Ishikawa (cell line): ENCODE measurements around the gene HDAC9.

ENCODE experiments used
- CEBPB ChIP-seq: IDR thresholded peaks from 2 replicates; pipeline ENCODE4 v1.6.1; 2012
- EGR1 ChIP-seq: IDR thresholded peaks from 2 replicates; pipeline ENCODE4 v1.6.1; 2012
- EP300 ChIP-seq: IDR thresholded peaks from 2 replicates; pipeline ENCODE4 v1.6.1; 2012; ENCODE audit warnings: borderline replicate concordance
- FOXM1 ChIP-seq: IDR thresholded peaks from 2 replicates; pipeline ENCODE4 v1.6.1; 2012; ENCODE audit warnings: low read depth, borderline replicate concordance
- NFIC ChIP-seq: IDR thresholded peaks from 2 replicates; pipeline ENCODE4 v1.6.1; 2012
- RAD21 ChIP-seq: IDR thresholded peaks from 2 replicates; pipeline ENCODE4 v1.6.1; 2012; ENCODE audit warnings: low read depth
- TAF1 ChIP-seq: IDR thresholded peaks from 2 replicates; pipeline ENCODE4 v1.6.1; 2012; ENCODE audit warnings: low read depth, mild to moderate bottlenecking
- TCF12 ChIP-seq: IDR thresholded peaks from 2 replicates; pipeline ENCODE4 v1.6.1; 2012; ENCODE audit warnings: low read depth
- YY1 ChIP-seq: IDR thresholded peaks from 2 replicates; pipeline ENCODE4 v1.6.1; 2012; ENCODE audit warnings: low read depth
- ZBTB7A ChIP-seq: IDR thresholded peaks from 2 replicates; pipeline ENCODE4 v1.6.1; 2012; ENCODE audit warnings: low read depth
- TF ChIP-seq, protein P1 (sequence below): IDR thresholded peaks from 2 replicates; pipeline ENCODE4 v1.6.1; 2012; ENCODE audit warnings: low read depth, mild to moderate bottlenecking
- TF ChIP-seq, protein P2 (sequence below): IDR thresholded peaks from 2 replicates; pipeline ENCODE4 v1.6.1; 2012

DNA sequence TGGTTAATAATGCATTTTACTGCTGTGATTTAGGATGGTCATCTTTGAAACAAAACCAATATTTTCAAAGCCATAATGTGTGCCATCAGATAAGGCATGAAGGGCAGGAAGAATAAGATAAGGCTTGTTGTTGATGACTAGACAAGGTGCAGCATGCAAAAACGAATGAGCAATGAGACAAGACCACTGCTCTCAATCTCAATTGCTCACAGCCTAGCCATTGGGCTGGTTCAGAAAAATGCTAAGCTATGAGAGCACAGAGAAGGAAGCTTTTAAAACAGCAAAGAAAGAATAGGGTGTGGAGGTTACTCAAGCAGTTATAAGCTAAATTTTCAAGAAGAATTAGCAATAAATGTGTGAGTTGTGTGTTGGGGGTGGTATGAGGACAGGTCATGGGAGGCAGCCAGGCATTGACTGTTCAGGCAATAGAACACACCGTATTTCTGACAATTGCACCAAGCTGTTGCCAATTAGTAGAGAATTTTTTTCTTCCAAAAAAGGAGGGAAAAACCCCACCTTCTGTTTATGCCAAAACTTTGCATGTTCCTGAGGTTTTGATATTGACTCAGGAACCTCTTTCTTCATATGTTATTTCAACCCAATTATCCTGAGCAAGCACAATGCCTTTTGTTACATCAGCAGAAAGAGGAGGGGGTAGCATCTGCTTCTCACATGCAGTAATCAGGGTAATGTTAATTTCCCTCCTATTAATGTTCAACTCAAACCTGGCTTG is 276.5 kb downstream of the HDAC9 start:
- TF ChIP-seq EP300 (no peak), YY1 (no peak), FOXM1 (no peak), EGR1 (no peak), RAD21 (no peak), NFIC (no peak), TCF12 (no peak), CEBPB (no peak), ZBTB7A (no peak), TAF1 (no peak)
- TF ChIP-seq, protein P1, sequence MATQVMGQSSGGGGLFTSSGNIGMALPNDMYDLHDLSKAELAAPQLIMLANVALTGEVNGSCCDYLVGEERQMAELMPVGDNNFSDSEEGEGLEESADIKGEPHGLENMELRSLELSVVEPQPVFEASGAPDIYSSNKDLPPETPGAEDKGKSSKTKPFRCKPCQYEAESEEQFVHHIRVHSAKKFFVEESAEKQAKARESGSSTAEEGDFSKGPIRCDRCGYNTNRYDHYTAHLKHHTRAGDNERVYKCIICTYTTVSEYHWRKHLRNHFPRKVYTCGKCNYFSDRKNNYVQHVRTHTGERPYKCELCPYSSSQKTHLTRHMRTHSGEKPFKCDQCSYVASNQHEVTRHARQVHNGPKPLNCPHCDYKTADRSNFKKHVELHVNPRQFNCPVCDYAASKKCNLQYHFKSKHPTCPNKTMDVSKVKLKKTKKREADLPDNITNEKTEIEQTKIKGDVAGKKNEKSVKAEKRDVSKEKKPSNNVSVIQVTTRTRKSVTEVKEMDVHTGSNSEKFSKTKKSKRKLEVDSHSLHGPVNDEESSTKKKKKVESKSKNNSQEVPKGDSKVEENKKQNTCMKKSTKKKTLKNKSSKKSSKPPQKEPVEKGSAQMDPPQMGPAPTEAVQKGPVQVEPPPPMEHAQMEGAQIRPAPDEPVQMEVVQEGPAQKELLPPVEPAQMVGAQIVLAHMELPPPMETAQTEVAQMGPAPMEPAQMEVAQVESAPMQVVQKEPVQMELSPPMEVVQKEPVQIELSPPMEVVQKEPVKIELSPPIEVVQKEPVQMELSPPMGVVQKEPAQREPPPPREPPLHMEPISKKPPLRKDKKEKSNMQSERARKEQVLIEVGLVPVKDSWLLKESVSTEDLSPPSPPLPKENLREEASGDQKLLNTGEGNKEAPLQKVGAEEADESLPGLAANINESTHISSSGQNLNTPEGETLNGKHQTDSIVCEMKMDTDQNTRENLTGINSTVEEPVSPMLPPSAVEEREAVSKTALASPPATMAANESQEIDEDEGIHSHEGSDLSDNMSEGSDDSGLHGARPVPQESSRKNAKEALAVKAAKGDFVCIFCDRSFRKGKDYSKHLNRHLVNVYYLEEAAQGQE = no peak
- TF ChIP-seq, protein P2, sequence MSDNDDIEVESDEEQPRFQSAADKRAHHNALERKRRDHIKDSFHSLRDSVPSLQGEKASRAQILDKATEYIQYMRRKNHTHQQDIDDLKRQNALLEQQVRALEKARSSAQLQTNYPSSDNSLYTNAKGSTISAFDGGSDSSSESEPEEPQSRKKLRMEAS = no peak
